GM19455 (cell line): ENCODE measurements around the gene GATAD2B.
"Not testable (repeated sequence)": the region's sequence is repeated elsewhere in the genome, so short reads cannot be mapped to it uniquely, and the experiment has no call there.

Experiments used
- ATAC-seq: cut with Tn5 transposase; IDR thresholded peaks from one replicate; pipeline ENCODE4 v1.9.1; 2021; ENCODE audit not compliant: unreplicated experiment

The GATAD2B gene

DNA sequence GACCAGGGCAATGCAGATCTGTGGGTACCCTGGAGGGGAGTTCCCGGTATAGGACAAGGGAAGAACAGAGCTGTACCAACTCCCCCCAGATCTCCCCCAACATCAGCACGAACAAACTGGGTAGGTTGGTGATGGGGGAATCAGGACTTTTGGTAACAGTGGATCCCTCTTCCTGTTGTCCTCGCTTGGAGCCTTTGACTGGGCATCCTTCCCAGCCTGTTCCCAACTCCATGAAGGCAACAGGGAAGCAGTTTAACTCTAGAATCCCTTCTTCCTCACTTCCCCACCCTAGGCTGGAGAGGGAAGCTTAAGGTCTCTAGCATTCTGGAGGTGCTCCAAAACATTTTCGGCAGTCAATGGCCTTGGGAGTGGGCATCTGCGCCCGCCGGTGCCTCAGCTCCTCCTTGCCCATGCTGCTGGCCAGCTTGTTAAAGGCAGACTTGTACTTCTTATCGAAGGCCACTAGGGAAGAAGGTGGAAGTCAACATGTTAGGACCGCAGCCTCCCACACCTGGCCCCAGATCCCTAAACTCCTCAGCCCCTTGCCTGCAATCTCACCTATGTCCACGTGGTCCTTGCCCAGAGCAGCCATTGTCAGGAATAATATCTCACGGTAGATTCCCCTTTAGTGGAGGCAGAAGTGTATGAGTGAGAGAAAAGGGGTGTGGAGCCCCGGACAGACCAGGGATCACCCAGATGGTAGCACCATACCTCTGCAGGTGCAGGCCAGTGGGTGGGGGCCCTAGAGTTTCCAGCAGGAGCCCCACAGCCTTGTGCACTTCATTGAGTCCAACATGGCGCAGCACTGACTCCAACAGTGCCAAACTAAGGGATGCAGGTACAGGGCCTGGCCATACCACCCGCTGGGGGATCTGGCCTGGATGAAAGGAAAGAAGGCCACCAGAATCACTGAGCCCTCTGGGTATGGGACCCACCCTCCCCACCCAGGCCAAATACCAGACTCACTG is 7.5 kb upstream of the GATAD2B start:
- no peak for ATAC-seq

DNA sequence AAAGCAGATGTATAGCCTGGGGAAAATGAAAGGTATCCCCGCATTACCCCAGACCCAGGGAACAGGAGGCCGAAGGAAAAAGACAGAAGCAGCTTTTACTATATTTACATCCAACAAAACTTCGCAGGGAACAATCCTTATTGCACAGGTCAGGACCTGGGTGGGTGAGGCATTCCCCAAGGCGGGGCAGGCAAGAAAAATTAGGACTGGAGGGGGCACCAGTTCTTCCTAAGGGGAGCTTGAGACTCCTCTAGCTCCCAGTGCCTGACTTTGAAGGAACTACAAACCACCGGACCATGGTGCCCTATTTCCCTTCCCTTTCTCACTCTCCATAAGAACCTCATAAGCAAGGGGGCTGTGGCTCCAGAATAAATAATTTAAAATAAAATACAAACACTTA is 6.7 kb upstream of the GATAD2B start:
- ATAC-seq, result no peak

DNA sequence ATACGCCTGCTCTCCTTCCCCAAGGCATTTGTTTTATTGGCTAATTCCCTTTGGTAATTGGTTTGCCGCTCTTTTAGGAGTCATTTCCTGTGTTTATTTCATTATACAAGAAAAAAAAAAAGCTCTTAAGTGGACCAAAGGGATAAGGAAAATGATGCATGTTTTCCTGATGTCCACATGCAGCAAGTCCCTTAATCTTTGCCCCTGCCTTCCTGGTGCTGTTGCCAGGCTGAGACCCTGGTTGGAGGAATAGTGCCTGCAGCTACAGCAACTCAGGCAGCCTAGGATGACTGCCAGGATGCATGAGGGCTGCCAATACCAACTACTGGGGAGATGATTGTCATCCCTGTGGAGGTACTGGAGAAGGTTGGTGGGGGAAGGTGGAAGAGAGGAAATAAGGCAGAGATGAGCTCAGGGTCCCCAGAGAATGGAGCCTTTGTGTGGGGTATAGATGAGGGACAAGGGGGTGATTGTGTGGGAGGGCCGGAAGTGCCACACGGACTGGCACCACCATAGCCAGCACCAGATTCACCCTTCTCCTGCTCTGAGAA is 6.1 kb upstream of the GATAD2B start:
- ATAC-seq, result no peak

DNA sequence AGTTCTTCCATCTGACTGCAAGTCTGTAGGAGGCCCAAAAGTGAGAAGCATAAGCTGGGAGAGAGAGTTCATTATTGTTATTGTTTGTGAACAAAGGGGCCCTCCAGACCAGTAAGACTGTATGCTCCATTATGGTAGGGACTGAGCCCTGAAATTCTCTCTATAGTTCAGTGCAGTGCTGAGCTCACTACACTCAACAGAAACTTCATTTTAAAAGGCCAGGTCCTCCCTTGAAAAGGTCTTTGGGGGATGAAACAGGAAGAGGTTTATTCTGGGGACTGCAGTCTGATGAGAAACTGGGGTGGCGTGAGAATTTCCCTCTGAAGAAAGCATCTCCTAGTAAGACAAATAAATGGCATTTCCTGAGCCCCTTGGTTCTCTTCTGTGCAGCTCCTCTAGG is 5.5 kb upstream of the GATAD2B start:
- no peak for ATAC-seq

DNA sequence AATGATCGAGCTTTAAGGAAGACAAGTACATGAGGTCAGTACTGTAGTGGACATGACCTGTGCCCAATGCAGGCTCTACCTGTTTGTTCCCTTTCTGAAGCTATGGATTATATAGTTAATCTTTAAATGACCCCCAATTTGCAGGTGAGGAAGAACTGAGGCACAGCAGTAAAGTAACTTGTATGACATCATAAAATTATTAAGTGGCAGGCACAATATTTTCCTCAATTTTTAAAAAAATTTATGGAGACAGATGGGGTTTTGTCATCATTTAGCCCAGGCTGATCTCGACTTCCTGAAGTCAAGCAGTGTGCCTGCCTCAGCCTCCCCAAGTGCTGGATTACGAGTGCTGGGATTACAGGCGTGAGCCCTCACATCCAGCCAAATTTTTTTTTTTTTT is 3.6 kb upstream of the GATAD2B start:
- ATAC-seq, result no peak

DNA sequence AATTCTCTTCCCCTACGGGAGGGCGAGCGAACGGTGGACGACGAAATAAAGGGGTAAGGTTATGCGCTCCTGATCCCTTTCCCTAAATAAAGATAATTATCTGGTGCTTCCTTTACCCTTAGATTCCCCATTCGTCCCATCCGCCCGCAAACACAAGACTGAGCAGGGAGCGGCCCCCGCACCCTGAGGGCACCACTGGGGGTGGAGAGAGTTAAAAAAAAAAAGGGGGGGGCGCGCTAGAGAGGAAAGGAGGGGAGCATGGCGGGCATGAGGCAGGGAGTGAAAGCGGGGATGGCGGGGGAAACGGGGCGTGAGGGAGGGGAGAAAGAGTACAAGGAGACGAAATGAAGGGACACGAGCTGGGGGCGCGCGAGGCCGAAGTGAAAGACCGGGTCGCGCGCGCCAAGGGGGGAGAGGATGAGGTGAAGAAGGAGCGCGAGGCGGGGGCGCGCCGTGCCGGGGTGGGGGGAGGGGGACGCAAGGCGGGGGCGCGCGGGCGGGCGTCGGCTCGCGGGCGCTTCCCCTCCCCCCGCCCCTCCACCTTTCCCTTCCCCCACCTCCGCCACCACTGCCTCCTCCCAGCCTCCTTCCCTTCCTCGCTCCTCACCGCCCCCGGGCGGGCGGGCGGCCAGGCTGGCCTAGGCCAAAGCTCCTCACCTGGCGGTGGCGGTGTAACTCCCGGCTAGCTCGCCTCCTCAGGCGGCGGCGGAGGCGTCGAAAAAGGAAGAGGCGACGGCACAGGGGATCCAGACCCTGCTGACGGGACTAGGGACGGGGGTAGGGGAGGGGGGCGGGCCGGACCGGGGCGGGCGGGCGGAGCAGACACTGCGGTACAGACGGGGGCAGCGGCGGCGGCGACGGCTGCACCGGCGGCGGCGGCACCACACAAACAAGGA is 448 bp downstream of the GATAD2B start:
- ATAC-seq, result peak; percentile 22

DNA sequence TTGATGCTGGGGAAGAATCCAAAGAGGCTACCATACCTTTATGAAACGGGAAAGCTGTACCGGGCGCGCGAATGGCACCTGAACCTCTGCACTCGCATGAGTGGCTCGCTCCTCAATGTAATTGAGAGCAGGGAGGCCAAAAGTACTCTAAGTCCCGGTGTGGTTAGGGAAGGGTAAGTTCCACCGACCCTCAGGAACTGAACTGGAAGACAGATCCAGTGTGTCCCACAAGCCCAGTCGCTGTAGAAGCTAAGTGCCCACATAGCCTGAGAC is 1.0 kb downstream of the GATAD2B start:
- no peak for ATAC-seq

DNA sequence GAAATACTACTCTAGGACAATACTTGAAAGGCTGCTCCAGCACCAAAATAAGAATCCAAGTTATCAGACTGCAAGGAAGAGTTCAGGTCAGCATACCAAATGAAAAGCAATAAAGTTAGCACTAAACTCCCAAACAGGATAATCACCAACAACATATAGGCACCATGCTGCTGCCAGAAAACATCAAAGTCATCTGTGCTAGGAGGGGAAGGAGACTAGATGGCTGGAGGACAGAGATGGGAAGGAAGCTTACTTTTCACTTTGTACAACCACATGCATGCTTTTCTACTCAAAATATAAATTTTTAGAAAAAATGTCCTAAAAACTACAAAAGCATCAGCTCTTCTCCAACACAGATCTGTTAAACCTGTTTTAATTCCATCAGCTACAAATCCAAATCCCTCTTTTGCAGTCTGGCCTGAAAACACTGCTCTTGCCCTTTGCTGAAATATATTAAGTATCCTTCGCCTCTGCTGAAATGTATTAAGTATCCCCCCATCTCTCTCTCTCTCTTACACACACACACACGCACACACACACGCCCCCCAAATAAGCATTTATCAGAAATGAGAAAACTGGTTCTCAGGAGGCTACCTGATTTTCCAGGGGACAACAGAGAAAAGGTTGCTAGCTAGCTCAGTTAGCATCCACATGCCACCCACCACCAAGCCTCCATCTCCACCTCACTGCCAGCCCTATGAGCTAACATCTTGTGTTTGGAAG is 1.5 kb downstream of the GATAD2B start:
- ATAC-seq, result no peak

DNA sequence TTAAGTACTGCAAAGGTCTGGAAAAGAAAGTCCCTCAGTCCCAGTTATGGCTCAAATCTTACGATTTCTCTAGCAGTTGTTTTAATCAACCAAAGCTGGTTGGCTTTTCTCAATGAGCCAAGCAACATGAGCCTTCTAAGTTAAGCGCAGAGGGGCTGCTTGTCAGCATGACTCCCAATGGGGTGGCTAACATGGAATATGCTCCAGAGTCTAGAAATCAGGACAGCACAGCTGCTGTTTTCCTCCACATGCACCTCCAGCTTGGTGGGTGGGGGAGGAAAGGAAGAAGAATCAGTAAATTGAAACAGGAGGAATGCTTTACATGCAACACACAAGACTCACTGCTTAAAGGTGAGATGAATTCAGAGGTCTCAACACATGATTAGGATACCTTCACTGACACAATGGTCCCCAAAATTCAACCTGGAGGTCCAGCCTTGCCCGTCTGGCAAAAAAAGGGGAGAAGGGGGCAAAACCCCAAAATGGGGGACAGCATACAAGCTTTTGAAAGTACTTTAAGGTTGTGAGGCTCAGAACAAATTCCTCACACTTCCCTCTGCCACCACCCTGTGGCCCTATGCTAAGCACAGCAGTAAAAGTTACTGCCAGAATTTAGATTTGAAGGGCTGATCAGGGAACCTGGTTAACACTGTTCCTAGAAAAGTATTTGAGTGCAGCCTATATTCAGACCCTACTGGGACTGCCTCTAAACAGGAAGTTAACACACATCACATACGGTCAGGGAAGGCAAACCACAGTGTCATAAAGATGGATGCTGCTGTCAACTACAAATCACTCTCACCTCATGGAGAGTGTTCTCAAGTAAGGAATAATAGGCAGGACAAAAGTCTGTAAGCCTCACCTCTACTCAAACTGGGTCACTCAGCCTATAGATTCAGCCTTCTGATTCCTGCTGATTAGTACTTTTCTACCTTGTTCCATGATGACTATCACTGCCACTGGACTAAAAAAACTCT is 2.6 kb downstream of the GATAD2B start:
- no peak for ATAC-seq

DNA sequence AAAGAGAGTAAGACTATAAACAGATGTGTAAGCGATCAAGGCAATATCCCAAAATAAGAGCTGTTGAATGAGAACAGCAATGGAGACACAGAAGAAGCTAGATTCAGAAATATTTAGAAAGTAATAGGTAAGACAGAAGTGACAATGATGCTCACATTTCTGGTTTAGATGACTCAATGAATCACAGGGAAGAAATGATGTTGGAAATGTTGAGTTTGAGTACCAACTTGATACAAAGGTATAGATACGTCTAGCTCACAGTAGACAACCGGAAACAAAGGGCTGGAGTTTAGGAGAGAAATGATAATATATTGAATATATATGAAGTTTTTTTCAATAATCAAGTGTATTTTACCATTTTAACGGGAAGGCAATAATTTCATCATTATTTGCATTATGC is 6.5 kb downstream of the GATAD2B start:
- ATAC-seq, result no peak

DNA sequence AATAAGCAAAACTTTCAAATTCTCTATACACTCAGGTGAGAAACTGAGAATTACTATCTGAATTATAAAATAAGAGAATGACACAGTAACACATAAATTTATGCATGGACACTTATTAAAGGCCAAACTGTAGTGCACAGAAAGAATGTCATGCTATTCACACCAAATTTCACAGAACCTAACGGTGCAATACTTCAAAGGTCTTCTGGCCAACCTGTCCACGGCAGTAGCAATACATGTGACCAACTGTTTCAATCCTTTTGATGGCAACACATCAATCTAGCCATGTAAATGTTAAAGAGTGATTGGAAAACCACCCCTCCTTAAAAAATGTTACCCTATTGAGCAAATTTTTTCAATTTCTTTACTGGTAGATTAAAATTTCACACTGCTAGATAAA is 10.4 kb downstream of the GATAD2B start:
- ATAC-seq, result no peak

DNA sequence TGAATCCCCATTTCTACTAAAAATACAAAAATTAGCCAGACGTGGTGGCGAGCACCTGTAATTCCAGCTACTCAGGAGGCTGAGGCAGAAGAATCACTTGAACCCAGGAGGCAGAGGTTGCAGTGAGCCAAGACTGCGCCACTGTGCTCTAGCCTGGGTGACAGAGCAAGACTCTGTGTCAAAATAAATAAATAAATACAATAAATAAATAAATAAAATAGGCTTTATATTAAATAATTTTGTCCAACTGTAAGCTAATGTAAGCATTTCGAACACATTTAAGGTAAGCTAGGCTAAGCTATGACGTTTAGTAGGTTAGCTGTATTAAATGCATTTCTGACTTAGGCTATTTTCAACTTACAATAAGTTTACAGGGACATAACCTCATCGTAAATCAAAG is 12.2 kb downstream of the GATAD2B start:
- ATAC-seq, result not testable (repeated sequence)

DNA sequence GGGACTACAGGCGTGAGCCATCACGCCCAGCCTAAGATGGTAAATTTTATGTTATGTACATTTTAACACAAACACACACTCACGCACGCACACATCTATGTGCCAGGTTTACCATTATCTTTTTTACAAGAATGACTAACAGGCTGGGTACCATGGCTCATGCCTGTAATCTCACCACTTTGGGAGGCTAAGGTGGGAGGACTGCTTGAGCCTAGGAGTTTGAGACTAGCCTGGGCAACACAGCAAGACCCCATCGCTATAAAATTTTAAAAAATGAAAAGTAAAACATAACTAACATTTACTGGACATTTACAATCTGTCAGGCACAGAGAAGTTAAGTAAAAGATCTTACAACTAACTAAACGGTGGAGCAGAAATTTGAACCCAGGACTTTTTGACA is 14.7 kb downstream of the GATAD2B start:
- no peak for ATAC-seq

DNA sequence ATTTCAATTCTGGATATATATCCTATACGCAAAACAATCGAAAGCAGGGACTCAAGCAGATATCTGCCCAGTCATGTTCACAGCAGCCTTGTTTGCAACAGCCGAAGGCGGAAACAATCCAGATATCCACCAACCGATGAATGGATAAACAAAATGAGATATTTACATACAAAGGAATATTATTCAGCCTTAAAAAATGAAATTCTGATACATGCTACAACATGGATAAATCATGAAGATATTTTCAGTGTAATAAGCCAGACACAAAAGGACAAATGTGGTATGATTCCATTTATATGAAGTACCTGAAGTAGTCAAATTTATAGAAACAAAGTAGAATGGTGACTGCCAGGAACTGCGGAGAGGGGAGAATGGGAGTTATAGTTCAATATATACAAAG is 15.6 kb downstream of the GATAD2B start:
- no peak for ATAC-seq

DNA sequence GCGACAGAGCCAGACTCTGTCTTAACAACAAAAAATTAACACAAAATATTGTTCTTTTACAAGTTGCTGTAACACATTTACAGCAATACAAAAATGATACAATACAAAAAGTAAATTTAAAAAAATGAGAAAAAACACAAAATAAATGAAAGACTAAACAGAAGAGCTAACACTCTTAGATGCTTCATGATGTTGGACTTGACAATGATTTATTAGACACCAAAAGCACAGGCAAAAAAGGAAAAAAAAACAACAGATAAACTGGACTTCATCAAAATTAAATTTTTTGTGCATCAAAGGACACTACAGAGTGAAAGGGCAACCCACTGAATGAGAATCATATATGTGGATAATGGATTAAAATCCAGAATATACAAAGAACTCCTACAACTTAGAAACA is 16.4 kb downstream of the GATAD2B start:
- no peak for ATAC-seq

DNA sequence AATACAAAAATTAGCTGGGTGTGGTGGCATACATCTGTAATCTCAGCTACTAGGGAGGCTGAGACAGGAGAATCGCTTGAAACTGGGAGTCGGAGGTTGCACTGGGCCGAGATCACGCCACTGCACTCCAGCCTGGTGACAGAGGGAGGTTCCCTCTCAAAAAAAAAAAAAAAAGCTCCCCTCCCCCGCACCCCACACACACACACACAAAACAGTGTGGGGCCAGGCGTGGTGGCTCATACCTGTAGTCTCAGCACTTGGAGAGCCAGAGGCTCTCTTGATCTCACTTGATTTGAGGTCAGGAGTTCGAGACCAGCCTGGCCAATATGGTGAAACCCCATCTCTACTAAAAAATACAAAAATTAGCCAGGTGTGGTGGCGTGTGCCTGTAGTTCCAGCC is 16.9 kb downstream of the GATAD2B start:
- not testable (repeated sequence) for ATAC-seq

DNA sequence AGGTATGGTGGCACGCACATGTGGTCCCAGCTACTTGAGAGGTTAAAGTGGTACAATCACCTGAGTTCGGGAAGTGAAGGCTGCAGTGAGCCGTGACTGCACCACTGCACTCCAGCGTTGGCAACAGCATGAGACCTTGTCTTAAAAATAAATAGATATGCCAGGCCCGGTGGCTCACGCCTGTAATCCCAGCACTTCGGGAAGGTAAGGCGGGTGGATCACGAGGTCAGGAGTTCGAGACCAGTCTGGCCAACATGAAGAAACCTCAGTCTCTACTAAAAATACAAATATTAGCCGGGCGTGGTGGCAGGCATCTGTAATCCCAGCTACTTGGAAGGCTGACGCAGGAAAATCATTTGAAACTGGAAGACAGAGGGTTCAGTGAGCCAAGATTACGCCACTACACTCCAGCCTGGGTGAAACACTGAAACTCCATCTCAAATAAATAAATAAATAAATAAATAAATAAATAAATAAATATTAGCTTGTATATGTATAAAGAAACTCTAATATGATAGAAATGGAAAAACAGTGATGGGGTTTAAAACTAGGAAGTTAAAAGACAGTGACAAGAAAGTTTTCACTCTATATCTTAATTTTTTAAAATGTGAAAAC is 18.8 kb downstream of the GATAD2B start:
- no peak for ATAC-seq

DNA sequence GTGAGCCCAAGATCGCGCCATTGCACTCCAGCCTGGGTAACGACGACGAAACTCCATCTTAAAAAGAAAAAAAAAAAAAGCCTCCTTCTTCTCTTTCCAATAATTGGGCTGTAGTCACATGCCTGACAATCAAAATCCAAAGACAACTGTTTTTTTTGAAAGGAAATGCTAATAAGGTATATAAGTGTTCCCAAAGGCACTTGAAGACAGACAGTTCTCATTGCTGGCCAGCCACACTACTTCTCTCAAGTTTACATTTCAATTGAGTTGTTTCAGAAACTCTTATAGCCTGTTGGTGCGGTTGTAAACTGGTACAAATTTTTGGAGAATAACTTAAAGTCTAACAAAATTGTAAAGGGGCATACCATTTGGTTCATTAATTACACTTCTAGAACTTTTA is 23.3 kb downstream of the GATAD2B start:
- no peak for ATAC-seq

DNA sequence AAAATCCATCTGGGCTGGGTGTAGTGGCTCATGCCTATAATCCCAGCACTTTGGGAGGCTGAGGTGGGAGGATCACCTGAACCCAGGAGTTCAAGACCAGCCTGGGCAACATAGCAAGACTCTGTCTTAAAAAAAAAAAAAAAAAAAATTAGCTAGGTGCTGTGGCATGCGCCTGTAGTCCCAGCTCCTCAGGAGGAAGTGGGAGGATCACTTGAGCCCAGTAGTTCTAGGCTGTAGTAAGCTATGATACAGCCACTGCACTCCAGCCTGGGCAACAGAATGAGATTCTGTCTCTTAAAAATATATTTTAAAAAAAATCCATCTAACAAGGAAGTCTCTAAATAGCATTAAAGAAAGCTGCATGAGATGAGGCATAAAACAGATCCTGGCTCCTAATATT is 26.9 kb downstream of the GATAD2B start:
- ATAC-seq, result not testable (repeated sequence)

DNA sequence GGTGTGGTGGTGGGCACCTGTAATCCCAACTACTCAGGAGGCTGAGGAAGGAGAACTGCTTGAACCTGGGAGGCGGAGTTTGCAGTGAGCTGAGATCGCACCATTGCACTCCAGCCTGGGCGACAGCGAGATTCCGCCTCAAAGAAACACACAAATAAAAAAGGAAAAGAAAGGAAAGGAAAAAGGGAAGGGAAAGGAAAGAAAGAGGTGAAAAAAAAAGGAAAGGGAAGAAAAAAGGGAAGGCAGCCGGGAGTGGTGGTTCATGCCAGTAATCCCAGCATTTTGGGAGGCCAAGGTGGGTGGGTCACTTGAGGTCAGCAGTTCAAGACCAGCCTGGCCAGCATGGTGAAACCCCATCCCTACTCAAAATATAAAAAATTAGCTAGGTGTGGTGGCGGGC is 31.7 kb downstream of the GATAD2B start:
- ATAC-seq, result not testable (repeated sequence)
